ENCODE measurements around the gene ARHGEF37. TPM values are rescaled to one million over a fixed set of nuclear protein-coding genes. Genes with fewer than 3 reads are reported as not detected.
"Not testable (repeated sequence)": the region's sequence is repeated elsewhere in the genome, so short reads cannot be mapped to it uniquely, and the experiment has no call there.

ARHGEF37 gene
- total RNA-seq, 1 donor from 2014 or later: 1.0 TPM

DNA sequence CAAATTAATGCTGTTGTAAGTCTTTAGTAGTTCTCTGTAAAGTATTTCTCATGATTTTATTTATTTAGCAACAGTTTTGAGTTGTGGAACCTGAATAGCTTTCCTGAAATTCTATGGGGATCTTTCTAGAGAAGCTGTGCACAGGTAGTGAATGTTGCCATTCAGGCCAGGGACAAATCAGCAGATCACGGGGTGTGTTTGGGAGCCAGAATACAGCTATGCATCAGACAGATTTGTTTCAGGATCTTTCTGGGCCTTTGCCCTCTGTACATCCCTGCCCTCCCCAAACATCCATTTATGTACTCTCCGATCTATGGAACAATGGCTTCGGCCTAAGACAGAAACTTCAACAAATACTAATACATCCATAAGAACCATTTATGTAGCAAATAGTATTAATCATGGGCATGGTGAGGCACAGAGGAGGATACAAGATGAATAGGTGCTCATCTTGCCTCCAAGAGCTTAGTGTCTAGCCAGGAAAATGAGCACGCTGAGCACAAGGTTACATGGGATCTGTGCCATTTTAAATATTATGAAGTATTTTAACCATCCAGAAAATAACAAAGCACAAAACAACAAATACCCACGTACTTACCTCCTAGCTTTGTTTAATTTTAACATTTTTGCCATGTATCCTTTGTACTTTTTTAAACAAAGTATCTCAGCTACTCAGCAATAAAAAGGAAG is 13.1 kb downstream of the ARHGEF37 start:
- no peaks in the 10 kb centered on the region for H3K4me1 Mint-ChIP-seq (ENCODE audit: low read depth, unreplicated experiment)
- DNase-seq: no peak

GRCh38 chr5:149595105-149595504 is 13.8 kb downstream of the ARHGEF37 start:
- not testable (repeated sequence) for H3K27me3 Mint-ChIP-seq (ENCODE audit: unreplicated experiment); DNase-seq; H3K36me3 Mint-ChIP-seq (ENCODE audit: unreplicated experiment); H3K9me3 Mint-ChIP-seq (ENCODE audit: unreplicated experiment); H3K4me3 Mint-ChIP-seq (ENCODE audit: unreplicated experiment); H3K4me1 Mint-ChIP-seq (ENCODE audit: low read depth, unreplicated experiment); H3K27ac Mint-ChIP-seq (ENCODE audit: unreplicated experiment)

More for the DNA sequence above, 13.1 kb downstream of the ARHGEF37 start:
- H3K9me3 Mint-ChIP-seq (ENCODE audit: unreplicated experiment): peaks cover 2% of the 10 kb centered on the region
- TF ChIP-seq, protein P1, sequence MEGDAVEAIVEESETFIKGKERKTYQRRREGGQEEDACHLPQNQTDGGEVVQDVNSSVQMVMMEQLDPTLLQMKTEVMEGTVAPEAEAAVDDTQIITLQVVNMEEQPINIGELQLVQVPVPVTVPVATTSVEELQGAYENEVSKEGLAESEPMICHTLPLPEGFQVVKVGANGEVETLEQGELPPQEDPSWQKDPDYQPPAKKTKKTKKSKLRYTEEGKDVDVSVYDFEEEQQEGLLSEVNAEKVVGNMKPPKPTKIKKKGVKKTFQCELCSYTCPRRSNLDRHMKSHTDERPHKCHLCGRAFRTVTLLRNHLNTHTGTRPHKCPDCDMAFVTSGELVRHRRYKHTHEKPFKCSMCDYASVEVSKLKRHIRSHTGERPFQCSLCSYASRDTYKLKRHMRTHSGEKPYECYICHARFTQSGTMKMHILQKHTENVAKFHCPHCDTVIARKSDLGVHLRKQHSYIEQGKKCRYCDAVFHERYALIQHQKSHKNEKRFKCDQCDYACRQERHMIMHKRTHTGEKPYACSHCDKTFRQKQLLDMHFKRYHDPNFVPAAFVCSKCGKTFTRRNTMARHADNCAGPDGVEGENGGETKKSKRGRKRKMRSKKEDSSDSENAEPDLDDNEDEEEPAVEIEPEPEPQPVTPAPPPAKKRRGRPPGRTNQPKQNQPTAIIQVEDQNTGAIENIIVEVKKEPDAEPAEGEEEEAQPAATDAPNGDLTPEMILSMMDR (IDR thresholded peaks at IDR 0.05; ENCODE audit: partially characterized antibody, unreplicated experiment): no peak
- H3K4me3 Mint-ChIP-seq (ENCODE audit: unreplicated experiment): no peak overlapping the region
- H3K27ac Mint-ChIP-seq (ENCODE audit: unreplicated experiment): no peak overlapping the region
- H3K27me3 Mint-ChIP-seq (ENCODE audit: unreplicated experiment): peaks cover 5% of the 10 kb centered on the region
- H3K36me3 Mint-ChIP-seq (ENCODE audit: unreplicated experiment): no peaks in the 10 kb centered on the region

DNA sequence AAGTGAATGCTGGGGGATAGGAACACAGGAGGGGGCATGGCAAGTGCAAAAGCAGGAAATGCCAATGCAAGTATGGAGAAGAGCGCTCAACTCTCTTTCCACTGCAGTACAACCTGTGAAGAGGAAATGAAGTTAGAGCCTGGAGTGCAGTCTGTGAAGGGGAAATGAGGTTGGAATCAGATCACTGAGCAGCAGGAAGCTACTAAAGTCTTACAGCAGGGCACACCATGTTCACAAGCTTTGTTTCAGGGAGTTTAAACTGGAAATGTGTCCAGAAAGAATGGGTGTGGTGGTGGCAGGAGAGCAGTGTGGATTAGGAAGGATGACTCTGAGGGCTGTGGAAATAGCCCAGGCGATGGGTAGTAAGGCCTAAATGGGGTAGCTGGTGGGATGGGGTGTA is 15.4 kb downstream of the ARHGEF37 start:
- TF ChIP-seq, protein P1 (IDR thresholded peaks at IDR 0.05; ENCODE audit: partially characterized antibody, unreplicated experiment): no peak
- no peaks in the 10 kb centered on the region for H3K4me1 Mint-ChIP-seq (ENCODE audit: low read depth, unreplicated experiment)
- H3K27me3 Mint-ChIP-seq (ENCODE audit: unreplicated experiment): peaks cover 5% of the 10 kb centered on the region
- H3K27ac Mint-ChIP-seq (ENCODE audit: unreplicated experiment): no peak overlapping the region
- H3K9me3 Mint-ChIP-seq (ENCODE audit: unreplicated experiment): peaks cover 2% of the 10 kb centered on the region
- H3K4me3 Mint-ChIP-seq (ENCODE audit: unreplicated experiment): no peak overlapping the region
- no peak for DNase-seq
- no peaks in the 10 kb centered on the region for H3K36me3 Mint-ChIP-seq (ENCODE audit: unreplicated experiment)

DNA sequence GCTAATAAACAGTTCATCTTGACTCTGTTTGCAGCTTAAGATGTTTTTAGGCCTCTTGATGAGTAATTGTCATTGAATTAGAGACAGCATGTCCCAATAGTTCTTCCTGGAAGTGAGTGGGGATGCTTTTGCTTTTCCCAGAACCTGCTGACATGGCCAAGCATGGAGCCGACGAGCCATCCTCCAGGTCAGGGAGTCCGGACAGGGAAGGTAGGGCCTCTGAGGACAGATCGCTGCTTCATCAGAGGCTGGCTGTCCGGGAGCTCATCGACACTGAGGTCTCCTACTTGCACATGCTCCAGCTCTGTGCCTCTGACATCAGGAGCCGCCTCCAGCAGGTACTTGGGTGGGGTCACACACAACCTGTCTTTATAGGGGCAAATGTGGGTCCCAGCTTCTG is 16.3 kb downstream of the ARHGEF37 start:
- peaks cover 5% of the 10 kb centered on the region for H3K27me3 Mint-ChIP-seq (ENCODE audit: unreplicated experiment)
- H3K27ac Mint-ChIP-seq (ENCODE audit: unreplicated experiment): no peak overlapping the region
- no peaks in the 10 kb centered on the region for H3K4me1 Mint-ChIP-seq (ENCODE audit: low read depth, unreplicated experiment)
- no peak for DNase-seq
- TF ChIP-seq, protein P1 (IDR thresholded peaks at IDR 0.05; ENCODE audit: partially characterized antibody, unreplicated experiment): no peak
- no peaks in the 10 kb centered on the region for H3K36me3 Mint-ChIP-seq (ENCODE audit: unreplicated experiment)
- H3K4me3 Mint-ChIP-seq (ENCODE audit: unreplicated experiment): no peak overlapping the region
- H3K9me3 Mint-ChIP-seq (ENCODE audit: unreplicated experiment): peaks cover 2% of the 10 kb centered on the region

DNA sequence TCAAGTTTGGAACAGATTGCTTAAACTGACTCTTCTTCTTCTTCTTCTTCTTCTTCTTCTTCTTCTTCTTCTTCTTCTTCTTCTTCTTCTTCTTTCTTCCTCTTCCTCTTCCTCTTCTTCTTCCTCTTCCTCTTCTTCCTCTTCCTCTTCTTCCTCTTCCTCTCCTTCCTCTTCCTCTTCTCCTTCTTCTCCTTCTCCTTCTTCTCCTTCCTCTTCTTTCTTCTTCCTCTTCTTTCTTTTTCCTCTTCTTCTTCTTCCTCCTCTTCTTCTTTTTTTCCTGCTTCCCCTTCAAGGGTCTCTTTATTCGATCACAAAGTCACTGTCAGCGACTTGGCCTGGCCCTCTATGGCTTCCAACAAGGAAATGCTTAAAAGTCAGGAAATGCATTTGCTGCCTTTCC is 16.9 kb downstream of the ARHGEF37 start:
- H3K9me3 Mint-ChIP-seq (ENCODE audit: unreplicated experiment); H3K4me3 Mint-ChIP-seq (ENCODE audit: unreplicated experiment); H3K27ac Mint-ChIP-seq (ENCODE audit: unreplicated experiment); H3K36me3 Mint-ChIP-seq (ENCODE audit: unreplicated experiment); H3K27me3 Mint-ChIP-seq (ENCODE audit: unreplicated experiment); H3K4me1 Mint-ChIP-seq (ENCODE audit: low read depth, unreplicated experiment); DNase-seq: not testable (repeated sequence)

- H3K36me3 Mint-ChIP-seq (ENCODE audit: unreplicated experiment): no peaks in the 10 kb centered on the region
- H3K27ac Mint-ChIP-seq (ENCODE audit: unreplicated experiment): no peak overlapping the region
- no peak for DNase-seq
- TF ChIP-seq, protein P1 (IDR thresholded peaks at IDR 0.05; ENCODE audit: partially characterized antibody, unreplicated experiment): no peak
- no peaks in the 10 kb centered on the region for H3K4me1 Mint-ChIP-seq (ENCODE audit: low read depth, unreplicated experiment)
- H3K4me3 Mint-ChIP-seq (ENCODE audit: unreplicated experiment): no peak overlapping the region
- peaks cover 5% of the 10 kb centered on the region for H3K27me3 Mint-ChIP-seq (ENCODE audit: unreplicated experiment)
- peaks cover 2% of the 10 kb centered on the region for H3K9me3 Mint-ChIP-seq (ENCODE audit: unreplicated experiment)
Observed at GRCh38 chr5:149598966-149599365, 17.7 kb downstream of the ARHGEF37 start.
